Esophagus squamous epithelium (tissue), 4 donors: ENCODE results near the gene ADAMTS9.

Experiments
- POLR2A ChIP-seq, 4 donors: fragments of 450-650 bp; IDR thresholded peaks; one replicate each; pipeline ENCODE4 v1.6.1; 2017; ENCODE audit warnings: antibody characterized with exemption in 4 of 4, mild to moderate bottlenecking in 4 of 4, moderate library complexity in 3 of 4
- TF ChIP-seq, protein P1 (sequence below), 6 experiments: fragments of 450-650 bp in 4 of 6; fragments of 200-600 bp in 2 of 6; sonication (generic) in 2 of 6; IDR thresholded peaks; one replicate each; pipeline ENCODE4 v1.5.1; 2016 to 2019; ENCODE audit warnings: antibody characterized with exemption in 6 of 6, mild to moderate bottlenecking in 4 of 6, moderate library complexity in 4 of 6

DNA sequence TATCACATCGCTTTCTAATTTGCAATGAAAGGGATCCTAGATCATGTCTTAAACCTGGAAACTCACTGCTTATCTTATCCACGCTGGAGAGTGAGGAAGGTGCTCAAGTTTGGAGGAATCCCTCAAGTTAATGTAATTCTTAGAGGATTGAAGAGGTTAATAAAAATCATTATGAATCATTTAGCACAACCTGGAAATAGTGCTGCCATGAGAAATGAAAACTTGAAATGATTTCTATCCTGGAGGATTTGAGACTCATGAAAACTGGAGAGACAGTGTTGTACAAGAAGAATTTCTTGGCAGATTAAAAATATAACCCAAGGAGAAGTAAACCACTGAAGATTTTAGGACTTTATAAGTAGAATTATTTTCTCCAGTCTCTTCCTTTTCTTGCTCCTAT, 125.9 kb downstream of the ADAMTS9 start:
- TF ChIP-seq POLR2A (IDR thresholded peaks at IDR 0.05) = no peak
- TF ChIP-seq, protein P1, sequence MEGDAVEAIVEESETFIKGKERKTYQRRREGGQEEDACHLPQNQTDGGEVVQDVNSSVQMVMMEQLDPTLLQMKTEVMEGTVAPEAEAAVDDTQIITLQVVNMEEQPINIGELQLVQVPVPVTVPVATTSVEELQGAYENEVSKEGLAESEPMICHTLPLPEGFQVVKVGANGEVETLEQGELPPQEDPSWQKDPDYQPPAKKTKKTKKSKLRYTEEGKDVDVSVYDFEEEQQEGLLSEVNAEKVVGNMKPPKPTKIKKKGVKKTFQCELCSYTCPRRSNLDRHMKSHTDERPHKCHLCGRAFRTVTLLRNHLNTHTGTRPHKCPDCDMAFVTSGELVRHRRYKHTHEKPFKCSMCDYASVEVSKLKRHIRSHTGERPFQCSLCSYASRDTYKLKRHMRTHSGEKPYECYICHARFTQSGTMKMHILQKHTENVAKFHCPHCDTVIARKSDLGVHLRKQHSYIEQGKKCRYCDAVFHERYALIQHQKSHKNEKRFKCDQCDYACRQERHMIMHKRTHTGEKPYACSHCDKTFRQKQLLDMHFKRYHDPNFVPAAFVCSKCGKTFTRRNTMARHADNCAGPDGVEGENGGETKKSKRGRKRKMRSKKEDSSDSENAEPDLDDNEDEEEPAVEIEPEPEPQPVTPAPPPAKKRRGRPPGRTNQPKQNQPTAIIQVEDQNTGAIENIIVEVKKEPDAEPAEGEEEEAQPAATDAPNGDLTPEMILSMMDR (IDR thresholded peaks at IDR 0.05) = no peak
